ENCODE results near the gene RNF4.
A peak's percentile ranks its signal among the peaks of the same experiment; 100 is the strongest.

RNF4 gene

DNA sequence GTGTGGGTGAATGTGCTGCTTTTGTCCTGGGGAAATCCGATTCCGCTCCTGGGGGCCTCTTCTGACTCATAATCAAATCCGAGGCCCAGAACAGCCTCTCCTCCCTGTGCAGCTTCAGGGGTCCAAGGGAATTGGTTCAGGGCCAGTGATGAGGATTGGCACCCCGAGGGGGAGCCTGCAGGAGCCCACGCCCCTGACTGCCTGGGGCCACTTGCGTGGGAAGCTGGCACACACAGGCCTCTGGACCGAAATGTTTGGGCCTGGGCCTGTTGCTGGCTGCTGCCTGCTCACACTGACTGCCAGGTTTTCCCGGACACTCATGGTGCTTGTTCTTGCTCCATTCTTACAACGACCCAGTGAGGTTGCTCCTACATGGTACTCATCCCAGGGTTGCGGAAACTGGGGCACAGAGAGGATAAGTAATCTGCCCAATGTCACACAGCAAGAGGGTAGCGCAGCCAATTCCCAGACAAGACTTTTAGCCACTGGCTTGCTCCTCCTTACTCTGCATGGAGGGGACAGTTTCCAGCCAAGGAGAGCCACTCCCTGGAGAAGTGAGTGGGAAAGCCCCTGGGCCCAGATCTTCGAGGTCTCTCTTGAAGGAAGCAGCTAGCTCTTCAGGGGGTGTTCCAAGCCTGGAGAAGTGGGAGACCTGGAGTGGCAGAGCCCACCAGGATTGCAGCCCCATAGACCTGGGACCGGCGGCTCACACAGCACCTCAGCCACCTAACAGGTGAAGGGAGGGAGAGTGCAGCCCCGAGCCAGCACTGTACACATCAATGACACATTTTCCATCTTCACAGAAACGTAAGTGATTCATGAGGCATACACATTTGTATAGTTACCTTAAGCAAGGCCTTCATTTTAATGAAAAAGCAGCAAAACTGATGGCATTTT is 29.8 kb upstream of the RNF4 start:
- DNase-seq, result no peak

DNA sequence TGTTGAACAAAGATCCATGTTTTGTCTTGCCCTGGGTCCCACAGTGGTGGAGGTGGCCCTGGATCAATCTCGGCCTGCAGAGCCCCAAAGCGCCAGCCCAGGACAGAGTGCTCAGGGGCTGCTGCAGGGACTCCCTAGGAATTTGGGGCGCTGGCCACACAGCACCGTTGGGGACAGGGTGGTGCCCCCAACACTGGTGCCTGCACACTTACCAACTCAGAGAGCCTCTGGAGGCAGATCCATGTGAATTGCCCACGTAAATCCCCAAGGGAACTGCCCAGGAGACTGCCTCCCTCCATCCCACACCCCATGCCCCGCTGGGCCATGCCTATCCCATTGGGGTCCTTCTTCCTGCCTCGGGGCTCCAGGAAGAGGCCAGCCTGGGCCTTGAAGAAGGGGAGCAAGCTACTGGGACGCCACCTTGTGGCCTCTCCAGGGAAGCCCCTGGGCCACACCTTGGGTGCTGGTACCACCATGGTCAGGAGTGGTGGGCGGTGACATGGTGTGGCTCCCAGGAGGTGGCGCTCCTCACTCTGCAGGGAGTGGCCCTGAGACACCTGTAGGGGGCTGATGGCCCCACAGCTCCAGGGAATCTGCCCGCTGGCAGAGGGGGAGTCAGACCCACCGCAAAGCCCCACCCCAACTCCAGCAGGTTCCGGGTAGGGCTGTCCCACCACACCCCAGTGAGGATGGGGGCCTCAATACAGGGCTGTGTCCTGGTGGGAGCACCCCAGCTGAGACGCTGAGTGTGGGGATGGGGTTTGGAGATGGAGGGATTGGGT is 27.3 kb upstream of the RNF4 start:
- peak; percentile 43 for DNase-seq

DNA sequence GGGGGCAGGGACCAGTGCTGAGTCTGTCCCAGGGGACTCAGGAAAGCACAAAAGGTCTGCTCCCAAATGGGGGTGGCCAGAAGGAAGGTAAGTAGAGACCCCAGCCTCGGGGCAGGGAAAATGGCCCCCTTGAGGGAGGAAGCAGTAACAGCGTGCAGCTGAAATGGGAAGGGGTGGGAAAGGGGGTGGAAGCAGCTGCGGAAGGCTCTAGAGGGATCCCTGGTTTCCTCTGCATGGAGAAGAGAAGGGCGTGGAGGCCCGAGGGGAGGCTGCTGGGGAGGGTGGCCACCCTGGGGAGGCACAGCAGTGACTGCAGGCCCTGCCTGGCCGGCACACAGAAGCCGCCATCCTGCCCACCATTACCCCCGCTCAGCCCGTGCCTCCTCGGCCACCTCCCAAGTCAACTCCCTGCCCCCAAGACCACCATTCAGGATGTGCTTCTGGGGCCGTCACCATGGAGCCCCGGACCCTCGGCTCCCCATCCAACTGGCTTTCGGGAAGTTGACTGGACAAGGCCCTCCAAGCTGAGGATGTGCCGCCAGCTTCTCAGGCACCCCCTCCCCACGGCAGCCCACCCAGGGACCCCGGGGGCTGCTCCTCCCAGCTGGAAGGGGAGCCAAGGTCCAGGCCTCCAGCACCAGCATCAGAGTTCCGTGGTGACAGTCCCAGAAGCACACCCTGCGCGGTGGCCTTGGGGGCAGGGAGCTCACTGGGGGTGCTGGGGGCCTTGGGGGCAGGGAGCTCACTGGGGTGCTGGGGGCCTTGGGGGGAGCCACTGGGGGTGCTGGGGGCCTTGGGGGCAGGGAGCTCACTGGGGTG is 26.5 kb upstream of the RNF4 start:
- no peak for DNase-seq

DNA sequence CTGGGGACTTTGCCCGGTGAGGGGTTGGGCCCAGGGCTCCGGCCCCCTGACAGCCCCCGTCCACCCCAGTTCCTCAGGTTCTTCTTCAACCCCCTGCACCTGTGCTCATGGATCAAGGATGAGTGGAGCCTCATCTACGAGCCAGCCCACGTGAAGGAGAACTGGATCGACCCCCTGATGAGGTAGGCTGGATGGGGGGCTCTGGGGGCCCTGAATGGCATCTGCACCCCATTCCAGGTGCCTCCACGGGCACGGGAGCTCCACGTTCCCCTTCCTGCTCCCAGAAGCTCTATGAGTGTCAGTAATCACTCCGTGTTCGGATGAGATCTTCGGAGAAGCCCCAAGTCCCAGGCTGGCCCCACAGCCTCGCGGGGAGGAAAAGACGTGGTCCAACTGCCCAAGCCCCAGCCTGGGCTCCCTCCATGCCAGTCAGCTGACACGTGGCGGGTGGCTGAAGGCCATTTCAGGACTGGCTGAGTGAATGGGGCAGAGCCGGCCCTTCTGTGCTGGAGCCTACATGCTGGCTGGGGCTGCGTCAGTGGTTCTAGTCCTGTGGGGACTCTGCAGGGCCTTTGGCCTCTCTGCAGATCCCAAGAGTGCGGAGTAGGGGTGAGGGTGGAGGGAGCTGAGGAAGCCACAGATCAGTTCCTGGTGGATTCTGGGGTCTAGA is 25.7 kb upstream of the RNF4 start:
- DNase-seq, result no peak

DNA sequence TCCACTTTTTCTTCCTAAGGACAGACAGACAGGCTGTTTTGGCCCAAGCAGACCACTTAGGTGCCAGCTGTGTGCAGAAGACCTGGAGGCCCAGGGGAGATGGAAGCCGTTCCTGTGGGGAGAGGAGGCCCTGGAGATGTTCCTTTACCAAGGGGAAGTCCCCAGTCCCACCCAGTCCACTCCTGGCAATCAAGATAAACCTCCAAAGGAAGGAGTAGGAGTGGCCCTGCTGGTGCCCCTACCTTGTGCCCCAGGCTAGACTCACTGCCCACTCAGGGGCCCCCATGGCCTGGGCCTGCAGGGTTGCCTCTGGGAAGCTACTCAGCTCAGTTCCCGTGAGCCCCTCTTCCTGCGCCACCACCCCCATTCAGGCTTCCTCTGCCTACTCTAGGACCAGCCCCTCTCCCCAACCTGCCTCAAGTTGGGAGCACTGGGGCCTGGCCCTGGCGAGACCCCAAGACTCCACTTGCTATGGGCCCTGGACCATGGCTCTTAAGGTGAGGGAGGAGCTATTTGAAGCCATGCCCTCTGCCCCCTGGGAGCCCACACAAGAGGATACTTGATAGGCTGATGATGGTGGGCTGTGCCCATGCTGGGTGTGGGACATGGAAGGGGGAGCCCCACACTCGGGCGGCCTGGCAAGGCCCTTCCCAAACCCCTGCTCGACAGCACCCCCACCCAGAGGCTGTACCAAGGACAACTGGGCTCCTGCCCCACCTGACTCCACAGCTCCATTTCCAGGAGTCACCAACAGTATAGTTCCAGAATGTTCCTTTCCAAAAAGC is 24.8 kb upstream of the RNF4 start:
- no peak for DNase-seq

DNA sequence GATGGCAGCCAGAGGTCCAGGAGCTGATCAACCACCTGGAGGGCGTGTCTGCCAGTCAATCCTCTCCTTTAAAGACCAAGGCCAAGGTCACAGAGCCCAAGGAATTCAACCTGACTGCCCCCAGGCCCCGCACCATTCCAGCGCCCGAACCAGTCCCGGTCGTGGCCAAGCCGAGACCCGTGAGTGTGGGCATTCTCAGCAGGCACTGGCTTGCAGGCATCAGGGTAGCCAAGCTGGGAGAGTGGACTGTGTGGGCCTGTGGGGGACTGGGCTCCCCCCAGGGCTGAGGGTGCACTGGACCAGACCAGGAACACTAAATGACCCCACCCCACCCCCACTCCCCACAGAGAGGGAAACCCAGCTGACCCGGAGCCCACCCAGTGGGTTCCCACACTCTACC is 23.8 kb upstream of the RNF4 start:
- no peak for DNase-seq

DNA sequence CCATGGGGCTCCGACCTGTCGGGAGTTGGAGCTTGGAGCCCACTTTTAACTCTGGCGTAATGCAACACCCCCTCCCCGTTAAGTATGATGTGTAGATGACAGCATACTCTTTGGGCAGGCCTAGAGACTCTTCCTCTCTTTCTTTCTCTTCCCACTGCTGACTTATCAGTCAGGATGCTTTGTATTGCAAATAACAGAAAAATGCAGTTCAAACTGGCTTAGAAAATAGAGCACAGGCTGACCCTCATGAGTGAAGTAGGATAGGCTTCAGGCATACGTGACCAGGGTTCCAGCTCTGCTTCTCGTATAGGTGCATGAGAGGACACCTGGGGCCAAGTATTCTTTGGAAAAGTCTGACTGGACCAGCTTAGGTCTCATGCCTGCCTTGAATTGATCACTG is 23.3 kb upstream of the RNF4 start:
- DNase-seq, result no peak

DNA sequence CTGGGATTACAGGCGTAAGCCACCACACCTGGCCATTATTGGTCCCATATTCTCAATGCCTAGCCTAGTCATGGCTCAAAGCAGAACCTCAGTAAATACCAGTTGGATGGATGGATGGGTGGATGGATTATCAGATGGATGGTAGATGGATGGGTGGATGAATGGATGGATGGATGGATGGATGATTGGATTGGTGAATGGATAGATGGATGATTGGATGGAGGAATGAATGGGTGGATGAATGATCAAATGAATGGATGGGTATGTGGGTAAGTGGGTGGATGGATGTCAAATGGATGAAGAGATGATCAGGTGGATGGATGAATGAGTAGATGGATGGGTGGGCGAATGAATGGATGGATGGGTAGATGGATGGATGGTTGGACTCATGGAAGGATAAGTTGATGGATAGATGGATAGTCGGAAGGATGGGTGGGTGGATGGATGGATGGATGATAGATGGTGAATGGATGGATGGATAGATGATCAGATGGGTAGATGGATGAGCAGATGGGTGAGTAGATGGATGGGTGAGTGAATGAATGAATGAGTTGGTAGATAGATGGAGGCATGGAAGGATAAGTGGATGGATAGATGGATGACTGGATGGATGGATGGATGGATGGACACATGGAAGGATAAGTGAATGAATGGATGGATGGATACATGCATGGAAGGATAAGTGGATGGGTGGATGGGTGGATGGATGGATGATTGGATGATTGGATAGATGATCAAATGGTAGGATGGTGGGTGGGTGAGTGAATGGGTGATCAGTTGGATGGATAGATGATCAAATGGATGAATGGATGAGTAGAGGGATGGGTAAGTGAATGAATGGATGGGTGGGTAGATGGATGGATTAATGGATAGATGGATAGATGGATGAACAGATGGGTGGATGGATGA is 22.0 kb upstream of the RNF4 start:
- DNase-seq, result no peak

DNA sequence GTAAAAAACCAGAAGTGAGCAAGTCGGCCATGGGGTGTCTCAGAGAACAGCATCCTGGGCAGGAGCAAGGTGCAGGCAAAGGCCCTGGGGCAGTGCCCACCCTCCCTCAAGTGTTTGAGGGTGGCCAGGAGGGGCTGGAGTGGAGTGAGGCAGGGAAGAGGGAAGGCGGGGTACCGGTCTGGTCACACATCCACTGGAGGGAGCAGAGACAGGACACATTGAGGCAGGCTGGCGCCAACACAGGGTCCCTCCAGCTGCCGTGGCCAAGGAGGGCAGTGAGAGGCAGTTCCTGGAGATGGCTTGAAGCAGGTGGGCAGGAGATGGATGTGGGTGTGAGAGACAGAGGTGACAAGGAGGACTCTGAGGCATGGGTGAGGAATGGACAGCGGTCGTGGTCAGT is 20.3 kb upstream of the RNF4 start:
- no peak for DNase-seq

DNA sequence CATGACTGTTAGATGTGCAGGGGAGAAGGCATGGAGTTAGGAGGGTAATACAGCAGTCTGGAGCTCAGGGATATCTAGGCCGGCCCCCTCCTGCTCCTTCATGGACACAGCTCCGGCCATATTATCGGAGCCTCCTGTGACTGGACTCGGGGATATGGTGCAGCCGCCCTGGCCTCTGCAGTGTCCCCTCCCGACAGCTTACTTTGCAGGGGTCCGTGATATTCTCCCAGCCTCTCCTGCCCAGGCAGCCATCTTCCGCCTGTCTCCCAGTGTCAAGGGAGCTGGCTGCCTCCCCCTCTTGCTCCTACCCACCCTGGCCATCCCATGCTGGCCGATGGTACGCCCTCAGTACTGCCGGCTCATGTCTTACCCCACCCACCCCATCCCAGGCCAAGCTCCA is 19.9 kb upstream of the RNF4 start:
- no peak for DNase-seq

DNA sequence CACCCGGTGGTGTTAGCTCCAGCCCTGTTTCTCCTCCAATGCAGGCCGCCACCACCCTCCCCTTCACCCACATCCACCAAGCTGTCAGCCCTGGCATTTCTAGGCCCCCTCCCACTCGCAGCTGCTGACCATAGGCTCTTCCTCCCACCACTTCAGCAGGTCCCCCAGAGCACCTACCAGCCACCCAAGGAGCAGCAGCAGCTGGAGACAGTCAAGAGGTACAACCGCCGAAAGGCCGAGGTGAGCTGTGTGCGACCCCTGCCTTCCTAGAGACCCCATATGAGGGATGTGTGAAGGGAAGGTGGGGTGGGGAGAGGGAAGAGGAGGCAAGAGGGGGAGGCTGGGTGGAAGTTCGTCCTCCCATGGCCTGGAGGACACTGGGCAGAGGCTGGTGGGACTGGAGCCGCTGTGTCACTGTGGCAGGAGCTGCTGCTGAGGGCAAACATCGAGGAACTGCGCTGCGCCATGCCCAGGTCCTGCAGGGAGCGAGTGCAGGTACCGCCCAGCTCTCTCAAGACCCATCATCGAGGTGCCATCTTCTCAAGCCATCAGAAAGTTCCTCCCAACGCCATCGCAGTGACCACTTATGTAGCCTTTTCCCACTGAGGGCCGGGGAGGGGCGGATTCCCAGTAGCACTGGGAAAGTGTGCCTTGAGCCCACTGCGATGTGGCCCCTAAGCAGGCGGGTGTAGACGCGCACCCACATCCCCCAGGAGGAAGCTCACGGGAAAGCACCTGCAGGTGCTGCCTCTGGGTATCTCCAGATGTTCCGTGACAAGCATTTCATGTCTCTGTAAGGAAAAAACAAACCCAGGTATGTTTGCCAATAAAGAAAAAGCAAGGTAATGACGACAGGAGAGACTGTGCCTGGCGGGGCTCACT is 19.2 kb upstream of the RNF4 start:
- DNase-seq, result no peak

DNA sequence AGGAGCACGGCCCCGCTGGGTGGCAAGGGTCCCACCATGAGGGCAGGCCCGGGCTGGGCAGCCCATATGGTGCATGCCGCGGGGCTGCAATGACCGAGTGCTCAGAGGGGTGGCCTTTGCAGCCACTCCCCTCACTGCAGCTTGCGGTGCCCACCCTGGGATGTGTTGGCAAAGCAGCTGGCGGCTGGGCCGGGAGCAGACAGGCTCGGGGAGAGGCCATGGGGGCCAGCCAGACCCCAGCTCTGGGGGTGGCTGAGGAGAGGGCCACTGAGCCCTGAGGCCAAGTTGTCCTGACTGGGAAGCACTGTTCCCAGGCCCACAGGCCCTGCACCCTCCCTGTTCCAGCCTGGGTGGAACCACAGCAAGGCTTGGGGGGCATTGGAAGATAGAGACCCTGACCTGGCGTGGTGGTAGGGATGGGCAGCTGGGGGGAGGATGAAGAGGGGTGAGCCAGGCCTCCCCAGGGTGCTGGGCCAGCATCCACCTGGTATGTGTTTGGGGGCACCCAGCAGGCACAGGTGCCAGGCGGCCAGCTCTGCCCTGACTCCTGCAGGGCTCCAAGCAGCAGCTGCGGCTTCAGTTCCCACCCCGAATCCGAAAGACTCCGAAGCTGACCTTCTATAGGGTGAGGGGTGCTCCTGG is 18.4 kb upstream of the RNF4 start:
- no peak for DNase-seq

DNA sequence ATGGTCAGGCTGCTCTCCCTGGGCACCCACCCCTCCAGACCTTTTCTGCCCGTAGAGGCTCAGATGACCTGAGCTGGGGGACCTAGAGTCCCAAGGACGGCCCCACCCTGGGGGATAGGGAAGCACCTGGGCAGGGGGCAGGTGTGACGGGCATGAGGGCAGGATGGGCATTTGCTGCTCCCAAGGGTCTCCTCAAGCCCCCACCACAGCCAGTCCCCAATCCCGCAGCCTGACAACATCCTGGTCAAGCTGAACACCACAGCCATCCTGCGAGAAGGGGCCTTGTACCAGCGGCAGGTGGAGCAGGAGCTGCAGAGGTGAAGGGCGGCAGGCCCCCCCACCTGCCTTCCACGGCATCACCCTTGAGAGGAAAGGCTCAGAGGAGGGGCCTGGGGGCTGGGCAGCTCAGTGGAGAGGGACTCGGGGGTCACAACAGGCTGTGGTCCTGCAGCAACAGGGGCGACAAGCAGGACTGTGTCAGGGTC is 17.8 kb upstream of the RNF4 start:
- DNase-seq, result no peak

DNA sequence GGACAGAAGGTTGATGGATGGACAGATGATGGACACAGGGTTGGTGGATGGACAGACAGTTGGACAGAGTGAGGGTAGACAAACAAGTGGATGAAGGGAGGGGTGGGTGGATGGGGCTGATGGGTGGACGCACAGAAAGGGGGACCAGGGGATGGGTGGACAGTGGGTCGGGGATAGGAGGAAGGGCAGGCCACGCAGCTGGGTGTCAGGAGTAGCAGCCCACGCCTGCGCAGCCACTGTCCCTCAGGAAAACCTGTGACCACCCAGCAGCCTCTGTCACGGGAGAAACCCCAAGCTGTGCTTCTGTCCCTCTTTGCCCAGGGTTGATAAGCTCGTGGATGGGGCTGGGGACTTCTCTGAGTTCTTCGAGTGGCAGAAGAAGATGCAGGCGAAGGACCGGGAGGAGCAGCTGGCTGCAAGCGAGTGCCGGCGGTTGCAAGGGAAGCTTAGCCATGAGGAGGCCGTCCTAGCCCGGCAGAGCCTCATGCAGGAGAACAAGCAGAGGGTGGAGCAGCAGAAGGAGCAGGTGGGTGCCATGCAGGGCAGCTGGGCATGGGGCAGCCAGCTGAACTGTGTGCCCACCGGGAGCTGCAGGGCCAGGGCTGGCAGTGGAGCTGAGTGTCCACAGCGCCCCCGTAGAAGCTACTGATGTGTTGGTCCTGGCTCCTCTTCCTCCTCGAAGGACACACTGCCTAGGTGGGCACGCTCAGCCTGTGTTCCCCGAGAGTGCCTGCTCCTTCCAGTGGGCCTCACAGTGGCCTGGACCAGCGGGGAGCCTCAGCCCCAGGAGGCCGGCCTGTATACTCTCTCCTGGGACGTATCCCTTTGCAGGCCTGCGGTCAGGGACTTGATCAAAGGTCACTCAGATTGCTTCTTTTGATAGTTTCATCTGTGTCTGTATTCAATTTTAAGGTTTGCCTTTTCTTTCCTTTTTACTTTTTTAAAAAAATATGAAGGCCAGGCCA is 16.8 kb upstream of the RNF4 start:
- DNase-seq, result no peak

DNA sequence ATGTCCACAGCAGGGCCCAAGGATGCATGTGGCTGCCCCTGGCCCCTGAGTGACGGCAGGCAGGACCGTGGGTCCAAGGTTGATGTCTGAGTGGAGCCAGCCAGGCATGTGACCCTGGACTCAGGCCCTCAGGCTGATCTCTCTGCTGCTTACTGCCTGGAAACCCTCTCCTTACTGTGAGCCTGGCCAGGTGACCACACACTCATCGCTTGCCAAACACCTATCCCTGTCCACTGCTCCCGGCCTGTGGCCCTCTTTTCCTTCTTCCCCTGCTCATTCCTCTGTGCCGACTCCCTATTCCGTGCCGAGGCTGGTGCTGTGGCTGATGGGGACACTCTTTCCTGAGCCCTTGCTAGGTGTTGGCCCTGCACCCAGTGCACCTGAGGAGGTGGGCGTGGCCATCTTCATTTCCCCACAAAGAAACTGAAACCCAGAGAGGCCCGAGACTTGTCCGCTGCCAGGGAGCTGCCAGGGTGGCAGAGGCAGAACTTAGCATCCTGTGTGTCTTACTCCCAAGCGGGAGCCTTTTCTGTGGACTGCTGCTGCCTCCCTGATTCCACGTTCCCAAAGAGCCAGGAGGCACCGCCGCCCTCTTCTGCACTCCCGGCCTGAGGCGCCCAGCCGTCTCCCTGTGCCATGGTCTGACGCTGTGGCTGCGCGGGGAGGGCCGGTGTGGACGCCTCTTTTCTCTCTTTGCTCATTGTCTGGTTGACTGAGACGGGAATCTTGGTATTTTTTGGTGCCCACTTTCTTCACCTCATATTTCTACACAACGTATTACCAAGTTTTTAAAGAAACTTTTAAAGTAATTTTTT is 11.2 kb upstream of the RNF4 start:
- DNase-seq, result no peak
